ENCODE results near the gene STK26.

GRCh38 chrX:132120913-132121312 lies 97.8 kb downstream of the STK26 start:
- TF ChIP-seq POLR2A (IDR thresholded peaks at IDR 0.05; ENCODE audit: low read depth, low read length) (no peak), POLR2AphosphoS5 (IDR thresholded peaks at IDR 0.05; ENCODE audit: low read depth, low read length) (no peak), TAF1 (IDR thresholded peaks at IDR 0.05; ENCODE audit: borderline replicate concordance, low read depth, low read length) (no peak)

All from GM12892 (cell line).